HG03025 (cell line): ENCODE measurements around the gene KIAA0930.
"Not testable (repeated sequence)": the region's sequence is repeated elsewhere in the genome, so short reads cannot be mapped to it uniquely, and the experiment has no call there.

Experiments
- ATAC-seq: cut with Tn5 transposase; IDR thresholded peaks from one replicate; pipeline ENCODE4 v1.9.1; 2021; ENCODE audit warnings: mild to moderate bottlenecking, moderate library complexity; ENCODE audit not compliant: unreplicated experiment, low FRiP score

The KIAA0930 gene

GRCh38 chr22:45204819-45205218, 35.9 kb downstream of the KIAA0930 start:
- ATAC-seq, result no peak

- no peak for ATAC-seq
Measured at GRCh38 chr22:45204241-45204640, 36.5 kb downstream of the KIAA0930 start.

- ATAC-seq, result no peak
Measured at GRCh38 chr22:45203150-45203951, 37.3 kb downstream of the KIAA0930 start.

- no peak for ATAC-seq
Measured at GRCh38 chr22:45202333-45203149, 38.2 kb downstream of the KIAA0930 start.

GRCh38 chr22:45201678-45202332, 38.9 kb downstream of the KIAA0930 start:
- no peak for ATAC-seq

GRCh38 chr22:45200860-45201511, 39.7 kb downstream of the KIAA0930 start:
- no peak for ATAC-seq

GRCh38 chr22:45200230-45200629, 40.5 kb downstream of the KIAA0930 start:
- no peak for ATAC-seq

- no peak for ATAC-seq
Measured at GRCh38 chr22:45199723-45200122, 41.0 kb downstream of the KIAA0930 start.

GRCh38 chr22:45198463-45198795, 42.3 kb downstream of the KIAA0930 start:
- ATAC-seq, result no peak

GRCh38 chr22:45197606-45198462, 42.9 kb downstream of the KIAA0930 start:
- no peak for ATAC-seq

- ATAC-seq, result no peak
Measured at GRCh38 chr22:45196926-45197605, 43.6 kb downstream of the KIAA0930 start.

GRCh38 chr22:45196308-45196707, 44.4 kb downstream of the KIAA0930 start:
- ATAC-seq, result no peak

GRCh38 chr22:45195616-45196015, 45.1 kb downstream of the KIAA0930 start:
- ATAC-seq, result no peak

- no peak for ATAC-seq
Measured at GRCh38 chr22:45194686-45195085, 46.0 kb downstream of the KIAA0930 start.

GRCh38 chr22:45192701-45193187, 48.0 kb downstream of the KIAA0930 start:
- ATAC-seq, result no peak

GRCh38 chr22:45191746-45192145, 48.9 kb downstream of the KIAA0930 start:
- not testable (repeated sequence) for ATAC-seq

GRCh38 chr22:45190202-45190872, 50.4 kb downstream of the KIAA0930 start:
- no peak for ATAC-seq

GRCh38 chr22:45188779-45189178, 51.9 kb downstream of the KIAA0930 start:
- ATAC-seq, result no peak

GRCh38 chr22:45187891-45188290, 52.8 kb downstream of the KIAA0930 start:
- ATAC-seq, result no peak
